GM19463 (cell line): Measurements from ENCODE around the gene CFAP92.

Source experiments
- ATAC-seq: cut with Tn5 transposase; IDR thresholded peaks from one replicate; pipeline ENCODE4 v1.9.1; 2021; ENCODE audit warnings: mild to moderate bottlenecking, moderate library complexity; ENCODE audit not compliant: unreplicated experiment

CFAP92 gene

DNA sequence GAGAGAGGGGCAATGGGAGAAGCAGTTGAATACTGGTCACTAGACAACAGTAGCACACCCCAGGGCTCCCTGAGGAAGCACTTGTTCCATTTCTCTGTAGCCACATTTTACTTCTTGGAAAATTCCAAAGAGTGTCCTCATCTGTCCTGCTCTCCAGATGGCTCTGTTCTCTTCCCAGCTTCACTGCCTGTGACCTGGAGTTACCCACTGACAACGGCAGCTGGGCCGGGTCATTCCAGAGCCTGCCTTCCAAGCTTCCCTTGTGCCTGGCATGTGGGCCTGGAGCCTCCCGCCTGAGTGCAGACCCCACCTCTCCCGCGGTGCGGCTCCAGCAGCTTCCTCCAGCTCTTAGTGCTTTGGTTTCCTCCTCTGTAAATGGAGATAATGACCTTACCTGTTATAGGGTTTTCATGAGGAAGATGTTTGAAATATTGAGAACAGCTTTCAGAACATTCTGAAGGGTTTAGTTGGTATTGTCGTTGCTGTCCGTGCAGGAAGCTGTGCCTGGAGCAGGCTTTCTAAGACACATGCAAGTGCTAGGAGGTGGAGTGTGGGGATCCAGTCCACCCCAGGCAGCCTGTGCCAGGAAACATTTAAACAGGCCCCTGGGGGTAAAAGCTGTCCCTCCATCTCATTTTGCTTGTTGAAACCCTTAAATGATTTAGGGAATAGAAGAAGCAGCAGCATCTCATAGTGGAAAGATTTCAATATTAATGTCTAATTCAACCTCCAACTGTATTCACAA is 32.0 kb upstream of the CFAP92 start:
- ATAC-seq = no peak

DNA sequence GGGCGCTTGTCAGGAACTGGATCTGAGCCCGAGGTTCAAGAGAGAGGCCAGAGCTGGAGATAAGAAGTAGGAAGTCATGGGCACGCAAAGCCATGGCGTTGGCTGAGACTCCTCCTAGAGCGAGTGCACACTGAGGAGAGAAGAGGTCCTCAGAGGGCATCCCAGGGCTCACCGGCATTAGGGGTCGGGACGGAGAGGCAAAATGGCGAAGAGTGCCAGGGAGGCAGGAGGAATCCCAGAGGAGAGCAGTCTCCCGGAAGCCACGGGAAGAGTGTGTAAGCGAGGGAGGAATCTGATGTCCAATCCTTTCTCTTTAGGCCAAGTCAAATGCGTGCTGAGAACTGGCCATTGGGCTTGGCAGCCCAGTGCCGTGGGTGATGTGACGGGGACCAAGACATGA is 31.2 kb upstream of the CFAP92 start:
- no peak for ATAC-seq

DNA sequence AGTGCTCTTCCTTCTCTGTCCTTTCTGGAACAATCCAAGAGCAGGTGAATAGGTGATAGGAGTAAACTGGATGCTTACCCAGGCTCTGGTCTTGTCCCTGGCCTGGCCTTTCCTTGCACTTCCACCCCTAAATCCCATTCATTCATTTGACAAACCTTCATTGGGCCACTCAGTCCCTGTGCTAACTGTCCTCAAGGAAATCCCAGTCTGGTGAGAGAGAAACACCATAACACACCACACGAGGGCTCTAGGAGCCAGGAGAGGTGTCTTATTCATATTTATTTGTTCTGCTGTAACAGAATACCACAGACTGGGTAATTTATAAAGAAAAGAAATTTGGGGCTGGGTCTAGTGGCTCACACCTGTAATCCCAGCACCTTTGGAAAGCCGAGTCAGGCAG is 30.0 kb upstream of the CFAP92 start:
- no peak for ATAC-seq

DNA sequence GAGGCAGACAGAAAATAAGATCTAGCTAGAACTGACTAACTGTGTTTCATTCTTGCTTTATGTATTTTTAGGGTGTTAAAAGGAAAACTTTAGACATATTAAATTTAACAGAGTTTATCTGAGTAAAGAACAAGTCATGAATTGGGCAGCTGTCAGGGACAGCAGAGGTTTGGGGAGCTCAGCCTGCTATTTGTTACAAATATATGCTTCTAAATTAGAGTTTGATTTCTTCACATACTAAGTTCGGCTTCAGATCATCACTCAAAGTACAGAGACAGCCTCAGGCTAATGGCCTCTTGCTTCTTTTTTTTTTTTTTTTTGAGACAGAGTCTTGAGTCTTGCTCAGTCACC is 29.1 kb upstream of the CFAP92 start:
- ATAC-seq = no peak

DNA sequence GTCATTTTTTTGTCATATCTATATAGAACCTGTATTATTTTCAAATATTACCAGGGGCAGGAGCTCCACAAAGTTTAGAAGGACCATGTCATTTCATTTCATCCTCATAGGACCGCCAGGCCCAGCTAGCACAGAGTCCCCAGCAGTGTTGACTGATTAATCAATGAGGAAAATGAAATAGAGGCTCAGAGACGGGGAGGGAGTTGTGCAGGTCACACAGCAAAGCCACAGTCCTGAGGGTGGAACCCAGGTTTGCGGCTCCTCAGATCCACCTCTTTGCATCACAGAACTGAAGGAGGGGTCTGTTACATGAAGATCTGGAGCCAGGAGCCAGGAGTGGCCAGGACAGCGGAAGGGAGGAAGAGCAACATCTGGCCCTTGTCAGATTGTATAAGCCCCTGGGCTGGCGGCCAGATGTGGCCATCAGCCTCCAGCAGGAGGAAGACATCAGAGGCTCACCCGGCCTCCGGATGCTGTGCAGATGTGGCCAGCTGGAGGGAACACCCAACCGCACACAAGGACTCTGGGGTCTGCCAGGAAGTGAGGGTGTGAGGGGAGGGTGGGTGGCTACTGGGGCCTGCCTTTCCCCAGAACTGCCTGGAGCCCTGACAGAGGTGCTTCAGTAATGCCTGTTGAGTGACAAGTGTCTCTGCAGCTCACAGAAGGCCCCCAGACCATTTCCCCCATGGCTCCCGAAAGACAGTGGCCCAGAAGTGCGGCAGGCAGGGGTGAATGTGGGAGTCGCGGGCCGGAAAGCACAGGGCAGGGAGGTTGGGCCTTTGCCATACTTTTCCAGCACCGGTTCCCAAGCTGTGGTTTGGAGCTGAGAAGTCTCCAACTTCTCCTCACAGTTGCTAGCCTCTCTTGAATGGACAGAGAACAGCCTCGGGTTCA is 28.5 kb upstream of the CFAP92 start:
- ATAC-seq = no peak

DNA sequence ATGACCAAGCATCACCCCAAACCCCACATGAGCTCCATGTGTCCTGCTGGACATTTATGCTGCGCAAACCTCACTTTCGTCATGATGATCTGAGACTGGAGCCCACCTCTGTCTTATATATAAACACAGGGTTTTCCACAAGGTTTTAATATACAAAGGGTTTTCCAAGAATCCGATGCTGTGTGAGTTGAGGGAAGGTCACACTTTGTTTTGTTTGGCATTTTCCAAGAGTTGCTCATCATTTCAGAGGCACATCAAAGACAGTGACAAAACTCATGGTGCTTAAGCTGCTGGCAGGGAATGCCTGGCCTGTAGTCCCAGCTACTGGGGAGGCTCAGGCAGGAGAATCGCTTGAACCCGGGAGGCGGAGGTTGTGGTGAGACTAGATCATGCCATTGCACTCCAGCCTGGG is 27.3 kb upstream of the CFAP92 start:
- no peak for ATAC-seq

DNA sequence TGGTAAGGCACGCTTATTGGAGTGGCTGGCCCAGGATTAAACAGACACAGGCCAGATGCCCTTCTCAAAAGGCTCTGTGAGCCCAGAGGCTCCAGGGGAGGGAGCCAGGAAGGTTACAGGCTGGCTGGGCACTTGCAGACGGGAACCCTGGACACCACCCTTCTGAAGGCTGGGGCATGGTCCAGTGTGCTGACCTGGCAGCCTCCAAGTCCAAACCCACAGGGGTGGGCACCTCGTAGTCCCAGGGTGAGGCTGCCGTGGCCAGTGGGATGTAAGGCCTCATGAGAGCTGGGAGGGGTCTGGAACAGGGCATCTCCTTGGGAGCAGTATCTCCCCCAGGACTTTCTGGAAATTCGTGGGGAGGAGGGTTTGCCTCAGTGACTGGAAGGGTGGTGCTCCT is 26.8 kb upstream of the CFAP92 start:
- no peak for ATAC-seq

DNA sequence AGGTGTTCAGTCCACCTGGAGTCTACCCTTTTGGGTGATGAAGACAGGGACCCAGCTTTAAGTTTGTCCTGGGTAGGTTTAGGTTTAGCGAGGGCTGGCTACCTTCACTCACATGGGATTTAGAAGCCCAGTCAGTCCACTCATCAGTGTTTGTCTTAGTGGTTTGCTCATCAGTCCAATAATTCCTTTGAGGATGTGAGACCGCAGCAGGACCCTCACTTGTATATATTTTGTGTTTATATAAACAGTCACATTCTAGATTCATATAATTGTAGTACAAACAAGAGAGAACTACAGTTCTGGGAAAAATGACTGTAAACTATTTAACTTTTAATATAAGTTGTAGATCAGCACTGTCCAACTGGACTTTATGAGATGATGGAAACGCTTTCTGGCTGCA is 25.4 kb upstream of the CFAP92 start:
- ATAC-seq = no peak

DNA sequence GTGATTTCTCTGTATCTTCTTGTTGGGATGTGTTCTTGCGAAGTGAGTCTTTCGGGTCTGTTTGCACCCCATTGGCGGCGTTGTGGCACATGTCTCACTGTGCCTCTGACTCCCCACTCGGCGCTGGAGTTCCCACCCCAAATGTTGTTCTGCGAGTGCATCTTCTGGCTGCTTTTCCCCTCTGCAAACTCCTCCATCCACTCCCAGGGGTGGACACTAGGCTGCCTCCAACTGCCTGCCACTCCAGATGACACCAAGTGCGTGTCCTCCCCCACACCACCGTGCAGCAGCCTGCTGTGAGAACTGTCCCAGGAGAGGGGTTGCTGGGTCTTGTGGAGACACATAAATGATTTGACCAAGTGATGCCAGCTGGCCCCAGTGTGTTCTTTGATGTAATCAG is 24.9 kb upstream of the CFAP92 start:
- ATAC-seq = no peak

DNA sequence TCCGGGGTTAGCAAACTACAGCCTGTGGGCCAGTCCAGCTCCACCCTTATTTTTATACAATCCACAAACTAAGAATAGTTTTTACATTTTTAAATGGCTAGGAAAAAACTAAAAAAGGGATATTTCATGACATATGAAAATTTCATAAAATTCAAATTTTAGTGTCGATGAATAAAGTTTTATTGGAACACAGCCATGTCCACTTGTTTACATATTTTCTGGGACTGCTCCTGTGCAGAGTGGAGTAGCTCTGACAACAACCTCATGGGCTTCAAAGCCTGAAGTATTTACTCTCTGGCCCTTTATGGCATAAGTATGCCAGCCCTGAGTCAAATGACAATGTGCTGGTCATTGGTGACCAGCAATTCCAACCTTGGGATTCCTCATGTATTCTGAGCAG is 24.4 kb upstream of the CFAP92 start:
- ATAC-seq = no peak

DNA sequence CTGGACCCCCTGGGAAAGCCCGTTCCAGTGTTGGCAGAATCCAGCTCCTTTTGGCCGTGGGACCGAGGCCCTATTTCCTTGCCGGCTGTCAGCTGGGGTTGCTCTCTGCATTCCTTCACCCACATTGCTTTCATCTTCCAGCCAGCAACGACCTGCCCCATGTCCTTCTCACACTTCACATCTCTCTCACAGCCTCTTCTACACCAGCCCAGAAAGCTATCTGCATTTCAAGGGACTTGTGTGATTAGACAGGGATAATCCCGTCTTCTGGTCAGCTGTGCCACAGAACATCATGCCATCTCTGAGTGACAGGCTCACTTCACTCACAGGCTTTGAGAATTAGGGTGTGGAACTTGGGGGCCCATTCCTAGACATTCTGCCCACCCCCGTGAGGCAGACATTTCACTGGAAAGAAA is 23.6 kb upstream of the CFAP92 start:
- no peak for ATAC-seq

DNA sequence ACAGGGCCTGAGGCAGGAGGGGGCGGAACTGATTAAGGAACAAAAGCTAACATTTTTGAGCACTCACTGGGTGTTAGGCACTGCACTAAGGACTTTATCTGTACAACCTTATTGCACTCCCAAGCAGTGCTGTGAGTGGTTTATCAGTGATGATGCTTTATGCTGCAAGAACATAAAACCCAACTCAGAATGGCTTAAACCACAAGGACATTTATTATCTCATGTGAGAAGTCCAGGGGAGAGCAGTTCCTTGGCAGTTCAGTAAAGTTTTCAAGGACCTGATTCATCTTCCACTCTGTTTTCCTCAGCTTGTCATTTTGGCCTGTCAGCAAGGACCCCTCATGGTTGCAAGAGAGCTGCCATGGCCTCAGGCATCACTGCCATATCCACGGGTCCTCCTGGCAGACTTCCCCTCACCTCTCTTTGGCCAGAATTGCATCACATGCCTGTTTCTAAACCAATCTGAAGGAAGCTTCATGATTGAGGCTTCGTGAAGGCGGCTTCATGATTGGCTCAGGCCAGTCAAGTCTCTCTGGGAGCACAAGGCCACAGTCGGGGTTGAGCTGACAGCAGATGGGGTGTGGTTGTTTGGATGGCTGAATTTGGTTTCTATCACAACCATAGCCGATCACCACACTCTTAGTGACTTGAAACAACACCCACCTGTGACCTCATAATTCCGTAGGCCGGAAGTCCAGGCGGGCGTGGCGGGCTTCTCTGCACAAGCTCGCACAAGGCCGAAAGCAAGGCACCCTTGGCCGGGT is 23.0 kb upstream of the CFAP92 start:
- peak; percentile 74 for ATAC-seq

DNA sequence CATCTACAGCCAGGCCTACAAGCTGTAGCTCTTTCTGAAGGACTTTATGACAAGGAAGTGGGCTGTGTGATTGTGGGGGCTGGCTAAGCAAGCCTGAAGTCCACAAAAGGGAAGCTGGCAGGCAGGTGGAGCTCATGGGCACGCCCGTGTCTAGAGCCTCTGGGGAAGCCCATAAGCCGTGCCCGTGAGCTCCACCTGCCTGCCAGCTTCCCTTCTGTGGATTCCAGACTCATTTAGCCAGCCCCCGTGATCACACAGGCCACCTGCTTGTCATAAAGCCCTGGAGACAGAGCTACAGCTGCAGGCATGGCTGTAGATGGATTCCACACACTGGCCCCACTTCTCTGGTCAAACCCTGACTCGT is 22.5 kb upstream of the CFAP92 start:
- peak; percentile 46 for ATAC-seq

DNA sequence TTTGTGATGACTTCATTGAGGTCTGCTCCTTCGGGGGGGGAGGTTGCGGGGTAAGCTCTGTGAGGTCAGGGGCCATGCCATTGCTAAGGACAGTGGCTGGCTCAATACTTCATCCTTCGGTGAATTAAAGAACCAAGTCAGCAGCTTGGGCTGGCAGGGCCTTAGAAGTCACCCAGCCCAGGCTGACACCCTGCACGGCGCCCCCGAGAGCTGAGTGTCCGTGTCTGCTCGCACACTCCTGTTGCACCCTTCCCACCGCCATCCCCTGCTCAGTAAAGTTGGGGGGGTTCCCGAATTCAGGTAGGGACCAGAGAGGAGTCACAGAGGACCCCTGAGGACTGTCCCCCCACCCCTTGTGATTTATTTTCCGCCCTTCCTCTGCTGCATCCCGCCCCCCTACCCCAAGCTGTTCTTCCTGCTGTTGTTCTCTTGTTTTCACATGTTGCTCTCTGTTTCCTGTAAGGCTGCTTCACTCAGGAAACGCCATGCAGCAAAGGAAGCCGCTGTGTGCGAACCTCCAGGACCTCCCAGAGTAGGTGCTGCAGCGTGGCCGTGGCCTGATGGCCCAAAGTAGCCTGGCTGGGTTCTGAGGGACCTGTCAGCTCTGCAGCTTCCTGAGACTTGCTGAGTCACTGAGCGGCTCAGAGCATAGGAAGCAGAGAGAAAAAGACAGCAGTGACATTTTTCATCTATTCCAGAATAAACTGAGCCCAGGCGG is 21.7 kb upstream of the CFAP92 start:
- no peak for ATAC-seq

DNA sequence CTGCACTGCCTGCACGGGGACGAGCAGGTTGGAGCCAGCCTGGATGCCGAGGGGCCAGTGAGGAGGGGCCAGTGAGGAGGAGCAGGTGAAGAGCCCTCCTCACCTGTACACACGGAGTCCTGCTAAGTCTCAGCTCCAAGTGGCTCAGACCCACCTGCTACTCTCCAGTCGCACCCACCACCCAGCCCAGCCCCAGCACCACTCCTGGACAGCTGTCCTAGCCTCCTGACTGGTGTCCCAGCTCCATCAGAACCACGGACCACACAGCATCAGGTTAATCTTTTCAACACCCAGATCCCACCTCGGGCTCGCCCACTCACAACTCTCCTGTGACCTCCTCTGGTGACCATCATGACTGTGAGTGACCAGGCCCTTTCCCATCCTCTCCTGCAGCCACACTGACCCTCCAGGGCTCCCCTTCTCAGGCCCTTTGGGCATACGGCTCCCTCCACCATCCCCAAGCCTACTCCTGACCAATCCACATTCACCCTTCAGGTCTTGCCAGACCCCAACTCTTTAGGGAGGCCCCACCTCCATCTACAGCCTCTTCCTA is 21.0 kb upstream of the CFAP92 start:
- no peak for ATAC-seq

DNA sequence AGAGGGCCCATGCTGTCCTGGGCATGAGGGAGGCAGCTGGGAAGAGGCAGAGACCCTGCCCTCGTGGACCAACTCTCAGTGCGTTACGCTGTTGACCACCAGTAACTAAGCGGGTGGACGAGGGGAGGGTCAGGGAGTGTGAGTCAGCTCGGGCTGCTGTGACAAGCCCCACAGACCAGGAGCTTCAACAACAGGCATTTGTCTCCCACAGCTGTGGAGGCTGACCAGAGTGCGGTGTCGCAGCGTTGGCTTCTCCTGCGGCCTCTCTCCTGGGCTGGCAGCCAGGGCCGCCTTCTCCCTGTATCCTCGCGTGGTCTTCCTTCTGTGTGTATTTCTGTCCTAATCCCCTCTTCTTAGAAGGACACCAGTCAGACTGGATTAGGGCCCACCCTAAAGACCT is 20.3 kb upstream of the CFAP92 start:
- no peak for ATAC-seq

DNA sequence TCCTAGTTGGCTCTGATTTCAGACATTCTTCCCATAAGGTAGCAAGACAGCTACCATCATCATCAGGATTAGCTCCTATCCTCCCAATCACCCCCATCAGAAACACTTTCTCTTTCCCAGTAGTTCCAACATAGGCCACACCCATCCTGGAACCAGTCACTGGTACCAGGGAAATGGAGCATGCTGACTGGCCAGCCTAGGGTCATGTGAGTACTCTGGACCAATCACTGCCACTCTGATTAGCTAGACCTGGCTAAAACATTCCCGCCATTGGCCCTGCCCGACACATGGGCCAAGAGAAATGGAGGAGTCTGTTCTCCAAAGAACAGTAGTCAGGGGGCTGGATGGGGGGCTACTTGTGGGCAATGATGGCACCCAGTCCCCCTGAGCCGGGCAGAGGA is 19.6 kb upstream of the CFAP92 start:
- no peak for ATAC-seq

DNA sequence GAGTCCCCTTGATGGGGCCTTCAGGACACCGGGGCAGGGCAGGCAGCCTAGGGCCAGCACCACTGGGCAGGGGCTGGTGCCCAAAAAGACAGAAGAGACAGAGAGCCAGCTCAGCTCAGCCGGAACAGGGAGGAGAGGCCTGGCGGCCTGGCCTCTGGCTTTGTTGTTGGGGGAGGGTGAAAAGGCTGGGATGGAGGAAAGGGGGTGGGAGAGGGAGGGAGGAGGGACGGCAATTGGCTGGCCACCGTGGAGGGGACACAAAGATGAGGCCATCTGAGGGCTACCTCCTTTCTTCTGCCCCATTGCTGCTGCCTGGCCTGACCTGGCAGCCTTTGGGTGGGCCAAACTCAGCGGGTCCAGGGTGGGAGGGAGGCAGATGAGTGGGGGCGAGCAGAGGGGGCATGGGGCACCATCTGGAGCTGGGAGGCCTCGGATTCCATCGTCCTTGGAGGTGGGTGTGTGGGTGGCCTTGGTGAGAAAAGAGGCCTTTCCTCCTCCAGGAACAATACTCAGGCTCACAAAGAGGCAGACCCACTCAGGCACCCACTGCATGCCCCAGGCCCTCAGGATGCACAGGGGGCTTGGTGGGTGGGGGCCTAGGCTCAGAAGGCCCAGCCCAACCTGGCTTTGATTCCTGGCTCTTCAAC is 16.6 kb upstream of the CFAP92 start:
- ATAC-seq = no peak

DNA sequence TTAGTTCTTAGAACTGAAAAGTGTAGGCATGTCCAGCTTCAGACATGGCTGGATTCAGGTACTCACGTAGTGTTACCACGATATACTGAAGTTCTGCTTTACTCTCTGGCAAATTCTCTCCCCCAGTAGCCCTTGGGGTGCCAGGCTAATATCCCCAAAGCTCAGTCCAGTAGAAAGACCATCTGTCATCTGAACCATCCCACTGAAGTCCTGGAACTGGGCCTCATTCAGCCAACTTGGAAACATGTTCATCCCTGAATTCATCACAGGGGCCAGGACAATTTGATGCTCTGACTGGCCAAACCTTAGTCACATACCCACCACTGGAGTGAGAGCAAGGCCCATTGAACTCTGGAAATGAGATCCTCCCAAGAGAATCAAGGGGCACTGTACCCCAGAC is 15.4 kb upstream of the CFAP92 start:
- ATAC-seq = no peak

DNA sequence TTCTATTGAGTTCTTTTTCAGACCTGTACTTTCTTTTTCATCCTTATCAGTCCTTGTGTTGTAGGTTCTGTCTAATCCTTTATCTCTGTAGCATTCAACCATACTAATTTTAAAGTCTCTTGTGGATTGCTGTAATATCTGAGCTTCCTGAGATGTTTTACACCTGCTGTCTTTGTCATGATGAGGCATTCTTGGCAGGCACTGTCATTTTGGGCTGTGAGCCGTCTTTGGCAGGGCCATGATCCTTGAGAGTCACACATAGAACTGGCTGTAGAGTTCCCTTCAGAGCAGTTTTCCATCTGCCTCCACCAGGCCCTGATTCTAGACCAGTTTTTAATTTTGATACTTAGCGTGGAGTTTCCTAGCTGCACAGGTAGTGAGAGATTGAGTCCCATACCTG is 13.9 kb upstream of the CFAP92 start:
- ATAC-seq = no peak
